K562 (cell line): ENCODE data around the gene ADTRP. TPM values are rescaled to one million over a fixed set of nuclear protein-coding genes. Genes with fewer than 3 reads are reported as not detected.

Experiments
- ZBTB40 ChIP-seq, 2 experiments: fragments of 450-650 bp in 1 of 2; sonication (generic) in 1 of 2; formaldehyde crosslinking in 1 of 2; IDR thresholded peaks; 2 replicates each; pipeline versions ENCODE4 v1.7.1 to v1.9.0; 2016 to 2022; ENCODE audit warnings: inconsistent platforms in 1 of 2, mild to moderate bottlenecking in 1 of 2, missing genetic modification reagents in 1 of 2
- ZNF134 ChIP-seq: fragments of 250-450 bp; sonication (Bioruptor Pico); conservative IDR thresholded peaks from 2 replicates; pipeline ENCODE4 v1.4.0; 2020
- polyA plus RNA-seq, 8 experiments: library from polyadenylated mRNA; depleted of rRNA in 4 of 8; stranded (reverse) in 5 of 8; unstranded in 3 of 8; fragments of >200 nt; fragmentation: Nextera tagmentation in 2 of 8; fragmentation: Illumina TruSeq in 1 of 8; extraction: Ambion mirVana in 2 of 8; extraction: Trizol in 1 of 8; gene quantifications; 2 replicates each; pipeline versions ENCODE4 v1.2.1 to v1.2.3, GENCODE V29; 2011 to 2014; ENCODE audit warnings: inconsistent platforms in 1 of 8, missing spikeins in 1 of 8
- total RNA-seq, 7 experiments: library from RNA; depleted of rRNA in 6 of 7; stranded (reverse); fragments of >200 nt in 6 of 7; fragmentation: Illumina TruSeq in 2 of 7; extraction: Trizol in 2 of 7; gene quantifications; 2 replicates each; pipeline versions ENCODE4 v1.2.1 to v1.2.3, GENCODE V29; 2011 to 2021; ENCODE audit warnings: low replicate concordance in 1 of 7

Gene ADTRP
- total and polyA plus RNA-seq, 9 of the 15 experiments (the other 6 are each of a cell fraction or from before 2014, with no cell fraction given): 7.4 to 24.0 (median 13.6) TPM

- TF ChIP-seq ZBTB40 (IDR thresholded peaks at IDR 0.05): no peak
- no peak for TF ChIP-seq ZBTB40 (CRISPR knock-in tag; IDR thresholded peaks at IDR 0.05)
- no peak for TF ChIP-seq ZNF134 (CRISPR knock-in tag)
These were observed 33.8 kb upstream of the ADTRP start (continued) for GRCh38 chr6:11812439-11812838.
